ENCODE results near the gene USP15. TPM values are rescaled to one million over a fixed set of nuclear protein-coding genes. Genes with fewer than 3 reads are reported as not detected.

USP15 gene
- total and polyA plus RNA-seq, 2 of the 8 experiments (the other 6 are each of a cell fraction or from before 2014, with no cell fraction given) = 12.7 to 38.6 TPM

GRCh38 chr12:62264706-62265105 lies 4.5 kb downstream of the USP15 start:
- no peak overlapping the region for H4K5ac ChIP-seq (ENCODE audit: insufficient read length, low read depth, low read length)
- TF ChIP-seq CHD1 (IDR thresholded peaks at IDR 0.05; ENCODE audit: low read depth, low read length) (no peak), POU5F1 (IDR thresholded peaks at IDR 0.05; ENCODE audit: low read depth, low read length) (no peak)
- no peak overlapping the region for H3K9ac ChIP-seq (replicated peaks in 1 of 4; ENCODE audit: extremely low read depth in 1 of 4, low read depth in 3 of 4, low read length in 3 of 4)
- no peak overlapping the region for H3K27ac ChIP-seq (ENCODE audit: low read depth, low read length)
- H2BK12ac ChIP-seq (ENCODE audit: low read depth, low read length) = no peak overlapping the region
- H3K4ac ChIP-seq (replicated peaks; ENCODE audit: insufficient read length, low read depth, low read length) = no peak overlapping the region
- H4K91ac ChIP-seq (replicated peaks; ENCODE audit: insufficient read length, low read length) = no peak overlapping the region
- no peaks in the 10 kb centered on the region for H3K27me3 ChIP-seq (replicated peaks in 1 of 4; ENCODE audit: control insufficient read depth in 3 of 4, extremely low read depth in 1 of 4, insufficient read depth in 3 of 4, low read length in 3 of 4)
- no peaks in the 10 kb centered on the region for H3K23me2 ChIP-seq (ENCODE audit: low read depth, low read length)
- no peak overlapping the region for H3K4me2 ChIP-seq (ENCODE audit: insufficient read depth in 1 of 2, low read depth in 2 of 2, low read length in 2 of 2)
- H2AK5ac ChIP-seq (ENCODE audit: low read depth, low read length) = no peak overlapping the region
- POLR2A ChIA-PET (ENCODE audit: partially characterized antibody) = no interaction called here
- no peak for DNase-seq (ENCODE audit: low read depth in 1 of 2, low spot score in 2 of 2)
- no peak overlapping the region for H2AFZ ChIP-seq (ENCODE audit: low read length)
- CTCF ChIA-PET (ENCODE audit: partially characterized antibody) = no interaction called here
- H3K18ac ChIP-seq (ENCODE audit: extremely low read depth, low read length) = no peak overlapping the region
- H3K9me3 ChIP-seq (ENCODE audit: insufficient read depth in 2 of 2, low read depth in 1 of 2, low read length in 1 of 2) = no peaks in the 10 kb centered on the region
- H3K36me3 ChIP-seq (ENCODE audit: control insufficient read depth in 2 of 4, insufficient read depth in 4 of 4, low read length in 3 of 4) = no peaks in the 10 kb centered on the region
- peaks cover 3 to 90% of the 10 kb centered on the region in 2 experiments for H3K79me2 ChIP-seq (ENCODE audit: control insufficient read depth in 1 of 2, insufficient read depth in 2 of 2, low read length in 2 of 2)
- H2BK120ac ChIP-seq (replicated peaks; ENCODE audit: low read depth, low read length) = no peak overlapping the region
- no peak overlapping the region for H3K14ac ChIP-seq (ENCODE audit: insufficient read length)
- H2BK5ac ChIP-seq (ENCODE audit: low read depth, low read length) = no peak overlapping the region
- no peak overlapping the region for H2BK15ac ChIP-seq (ENCODE audit: low read length)
- no peak for FAIRE-seq
- no peaks in the 10 kb centered on the region for H3K4me1 ChIP-seq (replicated peaks in 1 of 4; ENCODE audit: control insufficient read depth in 3 of 4, insufficient read depth in 4 of 4, low read length in 3 of 4)
- H4K8ac ChIP-seq (ENCODE audit: extremely low read depth, insufficient read depth, low read length) = no peak overlapping the region
- peaks cover 0 to 2% of the 10 kb centered on the region in 2 experiments for H4K20me1 ChIP-seq (replicated peaks in 1 of 2; ENCODE audit: control insufficient read depth in 1 of 2, insufficient read depth in 2 of 2, low read length in 2 of 2)
- H3K23ac ChIP-seq (ENCODE audit: insufficient read length) = no peak overlapping the region
- H3K4me3 ChIP-seq (ENCODE audit: extremely low read depth in 1 of 4, insufficient read depth in 2 of 4, low read depth in 3 of 4, low read length in 4 of 4) = no peak overlapping the region
- no peak overlapping the region for H3K56ac ChIP-seq (replicated peaks; ENCODE audit: insufficient read length, low read depth, low read length)
- H3K79me1 ChIP-seq (ENCODE audit: low read depth, low read length) = no peaks in the 10 kb centered on the region
- WGBS, 2 experiments (ENCODE audit: extremely low coverage in 1 of 2, insufficient coverage in 1 of 2, insufficient read length in 1 of 2, insufficient replicate concordance in 2 of 2, low coverage in 1 of 2, low lambda C conversion rate in 2 of 2, missing lambda C conversion rate in 1 of 2) = 88% methylated on average over 3 of the region's 3 CpGs; no CpG with 5 or more reads in 1 of the 2 experiments
- no peak overlapping the region for H2BK20ac ChIP-seq (ENCODE audit: low read length)

Measured in H1 (cell line).